H9 (cell line): Measurements from ENCODE around the gene DAAM1. TPM values are rescaled to one million over a fixed set of nuclear protein-coding genes. Genes with fewer than 3 reads are reported as not detected.

Source experiments
- DNase-seq: peaks from one replicate; pipeline ENCODE4 v3.0.0-alpha.2; 2017
- H2AFZ ChIP-seq: one replicate; pipeline ENCODE4 v1.6.1; 2013; ENCODE audit warnings: mild to moderate bottlenecking, low read length, control low read depth, moderate library complexity
- H2AK5ac ChIP-seq: 2 replicates; pipeline ENCODE4 v1.6.1; 2013; ENCODE audit warnings: low read length, control low read depth, mixed read lengths; ENCODE audit not compliant: insufficient read length
- H2BK120ac ChIP-seq: one replicate; pipeline ENCODE4 v1.6.1; 2013; ENCODE audit warnings: low read depth, mild to moderate bottlenecking, low read length, control low read depth, inconsistent platforms; ENCODE audit not compliant: poor library complexity, severe bottlenecking
- H2BK12ac ChIP-seq: 2 replicates; pipeline ENCODE4 v1.6.1; 2013; ENCODE audit warnings: low read length, control low read depth, mixed read lengths, low read depth; ENCODE audit not compliant: insufficient read length
- H2BK15ac ChIP-seq: 2 replicates; pipeline ENCODE4 v1.6.1; 2013; ENCODE audit warnings: low read depth, low read length, control low read depth
- H2BK20ac ChIP-seq: one replicate; pipeline ENCODE4 v1.6.1; 2013; ENCODE audit warnings: low read depth, mild to moderate bottlenecking, low read length, control low read depth, inconsistent platforms; ENCODE audit not compliant: poor library complexity, severe bottlenecking
- H2BK5ac ChIP-seq: 2 replicates; pipeline ENCODE4 v1.6.1; 2013; ENCODE audit warnings: low read length, control low read depth, mixed read lengths; ENCODE audit not compliant: insufficient read length
- H3K14ac ChIP-seq: 2 replicates; pipeline ENCODE4 v1.6.1; 2013; ENCODE audit warnings: low read length, control low read depth; ENCODE audit not compliant: insufficient read depth
- H3K18ac ChIP-seq: 2 replicates; pipeline ENCODE4 v1.6.1; 2013; ENCODE audit warnings: low read depth, mild to moderate bottlenecking, mixed read lengths, low read length, control low read depth; ENCODE audit not compliant: insufficient read length
- H3K23ac ChIP-seq: 2 replicates; pipeline ENCODE4 v1.6.1; 2013; ENCODE audit warnings: low read length, control low read depth, mixed read lengths, low read depth; ENCODE audit not compliant: insufficient read length
- H3K23me2 ChIP-seq: 2 replicates; pipeline ENCODE4 v1.6.1; 2013; ENCODE audit warnings: low read depth, mild to moderate bottlenecking, mixed read lengths, low read length, control low read depth; ENCODE audit not compliant: insufficient read length, poor library complexity, severe bottlenecking
- H3K27ac ChIP-seq: 2 replicates; pipeline ENCODE4 v1.5.1; 2013; ENCODE audit warnings: low read length, control low read depth, mixed read lengths, low read depth; ENCODE audit not compliant: insufficient read length
- H3K27me3 ChIP-seq: 2 replicates; pipeline ENCODE4 v1.6.1; 2013; ENCODE audit warnings: low read length, control low read depth, inconsistent platforms; ENCODE audit not compliant: insufficient read depth
- H3K4ac ChIP-seq: 2 replicates; pipeline ENCODE4 v1.6.1; 2013; ENCODE audit warnings: low read depth, mild to moderate bottlenecking, control low read depth, inconsistent platforms, low read length, moderate library complexity
- H3K4me1 ChIP-seq: 2 replicates; pipeline ENCODE4 v1.6.1; 2013; ENCODE audit warnings: low read length, control low read depth, inconsistent platforms; ENCODE audit not compliant: insufficient read depth
- H3K4me2 ChIP-seq: 2 replicates; pipeline ENCODE4 v1.6.1; 2013; ENCODE audit warnings: low read length, control low read depth, mixed read lengths; ENCODE audit not compliant: insufficient read length, insufficient read depth
- H3K56ac ChIP-seq: 2 replicates; pipeline ENCODE4 v1.6.1; 2013; ENCODE audit warnings: low read depth, mild to moderate bottlenecking, mixed read lengths, low read length, control low read depth; ENCODE audit not compliant: insufficient read length
- H3K79me1 ChIP-seq: 2 replicates; pipeline ENCODE4 v1.6.1; 2013; ENCODE audit warnings: low read depth, mild to moderate bottlenecking, moderate library complexity, low read length, control low read depth, inconsistent platforms; ENCODE audit not compliant: insufficient read depth, poor library complexity, severe bottlenecking
- H3K79me2 ChIP-seq: 2 replicates; pipeline ENCODE4 v1.6.1; 2013; ENCODE audit warnings: low read length, control low read depth, inconsistent platforms; ENCODE audit not compliant: insufficient read depth
- H3K9ac ChIP-seq: 2 replicates; pipeline ENCODE4 v1.6.1; 2013; ENCODE audit warnings: low read length, control low read depth, mixed read lengths; ENCODE audit not compliant: insufficient read length; ENCODE audit errors: extremely low read depth
- H3K9me3 ChIP-seq: one replicate; pipeline ENCODE4 v1.6.1; 2013; ENCODE audit warnings: low read depth, low read length, inconsistent platforms; ENCODE audit not compliant: control insufficient read depth
- H3T11ph ChIP-seq: one replicate; pipeline ENCODE4 v1.6.1; 2013; ENCODE audit warnings: mild to moderate bottlenecking, low read length, control low read depth, inconsistent platforms
- H4K20me1 ChIP-seq: one replicate; pipeline ENCODE4 v1.6.1; 2013; ENCODE audit not compliant: control insufficient read depth, insufficient read length, insufficient read depth
- H4K5ac ChIP-seq: 2 replicates; pipeline ENCODE4 v1.6.1; 2013; ENCODE audit warnings: low read depth, mild to moderate bottlenecking, mixed read lengths, low read length, control low read depth; ENCODE audit not compliant: insufficient read length
- H4K8ac ChIP-seq: replicated peaks from 2 replicates; pipeline ENCODE4 v1.6.1; 2013; ENCODE audit warnings: low read length, control low read depth, mixed read lengths, low read depth; ENCODE audit not compliant: insufficient read length
- H4K91ac ChIP-seq: 2 replicates; pipeline ENCODE4 v1.6.1; 2013; ENCODE audit warnings: low read depth, mild to moderate bottlenecking, moderate library complexity, mixed read lengths, low read length, control low read depth; ENCODE audit not compliant: insufficient read length
- H3K27ac Mint-ChIP-seq, 3 experiments: 2 replicates in 2 of 3; 3 replicates in 1 of 3; pipeline ENCODE4 v1.8.0; 2020 to 2021; ENCODE audit warnings: mixed read lengths in 3 of 3, mild to moderate bottlenecking in 1 of 3, moderate library complexity in 1 of 3
- H3K27me3 Mint-ChIP-seq: 2 replicates; pipeline ENCODE4 v1.8.0; 2021; ENCODE audit warnings: low read depth, mild to moderate bottlenecking, moderate library complexity, mixed read lengths
- H3K36me3 Mint-ChIP-seq, 3 experiments: 2 replicates in 2 of 3; 3 replicates in 1 of 3; pipeline ENCODE4 v1.8.0; 2020 to 2021; ENCODE audit warnings: low read depth in 3 of 3, mixed read lengths in 3 of 3; ENCODE audit not compliant: insufficient read depth in 1 of 3
- H3K4me1 Mint-ChIP-seq, 2 experiments: 2 replicates each; pipeline ENCODE4 v1.8.0; 2020; ENCODE audit warnings: mixed read lengths in 2 of 2
- H3K4me3 Mint-ChIP-seq, 2 experiments: 2 replicates in 1 of 2; 3 replicates in 1 of 2; pipeline ENCODE4 v1.8.0; 2020 to 2021; ENCODE audit warnings: mild to moderate bottlenecking in 2 of 2, mixed read lengths in 2 of 2, moderate library complexity in 1 of 2
- H3K9me3 Mint-ChIP-seq, 2 experiments: 2 replicates in 1 of 2; 3 replicates in 1 of 2; pipeline ENCODE4 v1.8.0; 2020; ENCODE audit warnings: mild to moderate bottlenecking in 2 of 2, mixed read lengths in 2 of 2, moderate library complexity in 1 of 2
- CTCF ChIP-seq: fragments of 200-600 bp; sonication (generic); conservative IDR thresholded peaks from 3 replicates; pipeline ENCODE4 v1.8.0; 2021; ENCODE audit warnings: antibody characterized with exemption, mild to moderate bottlenecking
- total RNA-seq: library from RNA; stranded (reverse); gene quantifications from 2 replicates; pipeline ENCODE4 v1.2.1, GENCODE V29; 2021

DAAM1 gene
- total RNA-seq, 1 experiment from 2014 or later: 19.5 TPM

GRCh38 chr14:59253527-59253926, 65.1 kb downstream of the DAAM1 start:
- Histone ChIP-seq H3K18ac (no peak overlapping the region), H3K4me1 (peaks cover 14% of the 10 kb centered on the region), H3K79me1 (no peaks in the 10 kb centered on the region), H3K4me2 (no peak overlapping the region), H3T11ph (no peak overlapping the region), H3K23me2 (no peaks in the 10 kb centered on the region), H2BK12ac (no peak overlapping the region), H4K8ac (no peak overlapping the region), H3K14ac (no peak overlapping the region), H4K5ac (no peak overlapping the region), H2BK15ac (no peak overlapping the region), H4K20me1 (no peaks in the 10 kb centered on the region), H3K56ac (no peak overlapping the region), H3K23ac (no peak overlapping the region), H2BK120ac (no peak overlapping the region), H2AFZ (no peak overlapping the region), H2AK5ac (no peak overlapping the region), H2BK20ac (no peak overlapping the region), H3K9me3 (no peaks in the 10 kb centered on the region), H3K27me3 (no peaks in the 10 kb centered on the region), H3K27ac (no peak overlapping the region), H3K9ac (no peak overlapping the region), H2BK5ac (no peak overlapping the region), H3K4ac (no peak overlapping the region), H4K91ac (no peak overlapping the region), H3K79me2 (no peaks in the 10 kb centered on the region)
- TF ChIP-seq CTCF: no peak
- Mint-ChIP-seq H3K4me3 (no peak overlapping the region), H3K27ac (no peak overlapping the region; a peak in 1 of 7 replicates), H3K36me3 (no peaks in the 10 kb centered on the region; a peak in 1 of 7 replicates), H3K4me1 (peaks cover 14 to 20% of the 10 kb centered on the region in 2 experiments), H3K27me3 (no peaks in the 10 kb centered on the region), H3K9me3 (no peaks in the 10 kb centered on the region)
- DNase-seq: no peak
